ENCODE results near the gene GTF2E1. TPM values are rescaled to one million over a fixed set of nuclear protein-coding genes. Genes with fewer than 3 reads are reported as not detected.

GTF2E1 gene
- total RNA-seq, 4 donors from 2014 or later = 11.4 to 21.0 (median 15.3) TPM

GRCh38 chr3:120742849-120743365 is 363 bp downstream of the GTF2E1 start:
- peaks cover 0 to 6% of the 10 kb centered on the region in 2 donors for H3K36me3 ChIP-seq
- H3K4me1 ChIP-seq = peaks cover 3 to 25% (median 8%) of the 10 kb centered on the region in 3 donors
- H3K27ac ChIP-seq = peak overlapping the region; percentile 69 to 96 (median 94)
- no peaks in the 10 kb centered on the region for H3K27me3 ChIP-seq
- no peaks in the 10 kb centered on the region for H3K9me3 ChIP-seq
- TF ChIP-seq EP300 (IDR thresholded peaks at IDR 0.05) (no peak), POLR2A (IDR thresholded peaks at IDR 0.05) (no peak), POLR2AphosphoS5 (IDR thresholded peaks at IDR 0.05) (no peak), CTCF (IDR thresholded peaks at IDR 0.05) (no peak)
- peak; percentile 34 for ATAC-seq
- peak overlapping the region; percentile 66 to 80 for H3K4me3 ChIP-seq
- WGBS, 2 donors (ENCODE audit: low coverage in 1 of 2) = 0 to 3% methylated on average over 9 to 10 of the region's 26 CpGs

GRCh38 chr3:120743556-120744195 is 1.1 kb downstream of the GTF2E1 start:
- no peaks in the 10 kb centered on the region for H3K27me3 ChIP-seq
- H3K9me3 ChIP-seq = no peaks in the 10 kb centered on the region
- no peaks in the 10 kb centered on the region for H3K36me3 ChIP-seq
- H3K27ac ChIP-seq = peak overlapping the region in 2 of 4 donors; percentile 92 to 96
- no peak for ATAC-seq
- TF ChIP-seq CTCF (IDR thresholded peaks at IDR 0.05) (no peak), POLR2AphosphoS5 (IDR thresholded peaks at IDR 0.05) (no peak), EP300 (IDR thresholded peaks at IDR 0.05) (no peak), POLR2A (IDR thresholded peaks at IDR 0.05) (no peak)
- H3K4me3 ChIP-seq = peak overlapping the region; percentile 66 to 80
- peaks cover 3 to 25% (median 8%) of the 10 kb centered on the region in 3 donors for H3K4me1 ChIP-seq
- WGBS, 2 donors (ENCODE audit: low coverage in 1 of 2) = 49 to 58% methylated on average over 6 of the region's 6 CpGs

- Histone ChIP-seq H3K27ac (no peak overlapping the region), H3K9me3 (no peaks in the 10 kb centered on the region), H3K27me3 (no peaks in the 10 kb centered on the region), H3K4me3 (no peak overlapping the region), H3K4me1 (peaks cover 3 to 25% (median 8%) of the 10 kb centered on the region in 3 donors), H3K36me3 (no peaks in the 10 kb centered on the region)
- TF ChIP-seq POLR2A (IDR thresholded peaks at IDR 0.05) = no peak
- no peak for TF ChIP-seq POLR2AphosphoS5 (IDR thresholded peaks at IDR 0.05)
- no peak for TF ChIP-seq EP300 (IDR thresholded peaks at IDR 0.05)
- TF ChIP-seq CTCF (IDR thresholded peaks at IDR 0.05) = no peak
- no peak for ATAC-seq
- WGBS, 2 donors (ENCODE audit: low coverage in 1 of 2) = 64 to 67% methylated on average over 1 to 3 of the region's 3 CpGs
Measured at GRCh38 chr3:120745466-120745865, 2.9 kb downstream of the GTF2E1 start.

GRCh38 chr3:120749843-120750242 is 7.3 kb downstream of the GTF2E1 start:
- Histone ChIP-seq H3K4me1 (no peaks in the 10 kb centered on the region), H3K27me3 (no peaks in the 10 kb centered on the region), H3K36me3 (peaks cover 0 to 16% of the 10 kb centered on the region in 2 donors), H3K9me3 (no peaks in the 10 kb centered on the region), H3K27ac (no peak overlapping the region), H3K4me3 (no peak overlapping the region)
- no peak for TF ChIP-seq EP300 (IDR thresholded peaks at IDR 0.05)
- no peak for TF ChIP-seq POLR2A (IDR thresholded peaks at IDR 0.05)
- no peak for TF ChIP-seq POLR2AphosphoS5 (IDR thresholded peaks at IDR 0.05)
- no peak for TF ChIP-seq CTCF (IDR thresholded peaks at IDR 0.05)
- 89% methylated on average over 1 of the region's 1 CpG for WGBS, 2 donors (ENCODE audit: low coverage in 1 of 2)
- ATAC-seq = no peak

- peaks cover 0 to 16% of the 10 kb centered on the region in 2 donors for H3K36me3 ChIP-seq
- H3K27me3 ChIP-seq = no peaks in the 10 kb centered on the region
- H3K4me1 ChIP-seq = no peaks in the 10 kb centered on the region
- 95 to 100% methylated on average over 1 of the region's 1 CpG for WGBS, 2 donors (ENCODE audit: low coverage in 1 of 2)
- H3K27ac ChIP-seq = no peak overlapping the region
- no peak for ATAC-seq
- TF ChIP-seq CTCF (IDR thresholded peaks at IDR 0.05) (no peak), POLR2AphosphoS5 (IDR thresholded peaks at IDR 0.05) (no peak), POLR2A (IDR thresholded peaks at IDR 0.05) (no peak), EP300 (IDR thresholded peaks at IDR 0.05) (no peak)
- H3K4me3 ChIP-seq = no peak overlapping the region
- H3K9me3 ChIP-seq = no peaks in the 10 kb centered on the region
Measured at GRCh38 chr3:120752230-120752629, 9.7 kb downstream of the GTF2E1 start.

Data from gastroesophageal sphincter (tissue), 4 donors.